ENCODE results near the gene SUGCT. TPM values are rescaled to one million over a fixed set of nuclear protein-coding genes. Genes with fewer than 3 reads are reported as not detected.

Gene SUGCT
- total and polyA plus RNA-seq, 8 donors: 0.73 to 1.9 (median 1.2) TPM

- intact Hi-C loops (cut with DNase I): no loop called here
- H3K27ac ChIP-seq: no peak overlapping the region
- FAIRE-seq (no peak), ATAC-seq (no peak), DNase-seq (no peak)
- TF ChIP-seq CTCF (IDR thresholded peaks at IDR 0.05): no peak
- H3K27me3 ChIP-seq: no peaks in the 10 kb centered on the region
- no peaks in the 10 kb centered on the region for H3K9me3 ChIP-seq
- no peak overlapping the region for H3K4me3 ChIP-seq
- no peaks in the 10 kb centered on the region for H3K4me1 ChIP-seq
- H3K36me3 ChIP-seq: no peaks in the 10 kb centered on the region
- 13 to 41% methylated on average over 1 of the region's 1 CpG for WGBS, 2 donors
Observed at GRCh38 chr7:40879941-40880543, 745.2 kb downstream of the SUGCT start.

- H3K4me1 ChIP-seq: no peaks in the 10 kb centered on the region
- H3K4me3 ChIP-seq: no peak overlapping the region
- no peak for DNase-seq
- H3K27ac ChIP-seq: no peak overlapping the region
- no peaks in the 10 kb centered on the region for H3K9me3 ChIP-seq
- H3K27me3 ChIP-seq: no peaks in the 10 kb centered on the region
- no peak for ATAC-seq
- intact Hi-C loops (cut with DNase I): no loop called here
- no peak for FAIRE-seq
- H3K36me3 ChIP-seq: no peaks in the 10 kb centered on the region
- WGBS, 2 donors: 19 to 62% methylated on average over 1 of the region's 1 CpG
- TF ChIP-seq CTCF (IDR thresholded peaks at IDR 0.05): no peak
Observed at GRCh38 chr7:40880581-40880980, 745.8 kb downstream of the SUGCT start.

DNA sequence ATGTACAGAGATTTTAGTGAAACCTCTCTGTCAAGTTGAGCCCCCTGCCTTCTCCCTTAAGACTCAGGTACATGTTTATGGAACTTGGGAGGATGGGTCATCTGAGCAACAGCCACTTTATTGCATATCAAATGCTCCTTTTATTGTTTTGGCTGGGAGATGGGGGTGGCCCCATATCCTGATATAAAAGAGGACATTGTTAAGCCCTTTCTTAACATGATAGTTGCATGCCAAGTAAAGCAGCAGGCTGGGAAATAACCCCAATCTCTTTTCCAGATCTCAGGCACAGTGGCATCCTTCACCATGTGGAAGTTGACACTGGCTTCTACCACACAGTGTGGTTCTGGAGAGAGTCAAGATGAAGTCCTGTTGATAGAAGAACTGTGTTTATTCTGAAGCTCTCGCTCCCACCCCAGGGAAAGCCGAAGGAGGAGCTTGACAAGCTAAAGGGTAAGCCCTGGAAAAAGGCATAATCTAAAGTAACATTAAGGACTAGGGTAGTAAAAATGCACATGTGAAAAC, 746.7 kb downstream of the SUGCT start:
- Histone ChIP-seq H3K36me3 (no peaks in the 10 kb centered on the region), H3K4me1 (no peaks in the 10 kb centered on the region), H3K27me3 (no peaks in the 10 kb centered on the region), H3K4me3 (no peak overlapping the region), H3K27ac (no peak overlapping the region), H3K9me3 (no peaks in the 10 kb centered on the region)
- intact Hi-C loops (cut with DNase I): no loop called here
- no peak for FAIRE-seq
- WGBS, 2 donors: 80 to 96% methylated on average over 2 of the region's 2 CpGs
- no peak for TF ChIP-seq CTCF (IDR thresholded peaks at IDR 0.05)
- ATAC-seq: no peak
- no peak for DNase-seq

DNA sequence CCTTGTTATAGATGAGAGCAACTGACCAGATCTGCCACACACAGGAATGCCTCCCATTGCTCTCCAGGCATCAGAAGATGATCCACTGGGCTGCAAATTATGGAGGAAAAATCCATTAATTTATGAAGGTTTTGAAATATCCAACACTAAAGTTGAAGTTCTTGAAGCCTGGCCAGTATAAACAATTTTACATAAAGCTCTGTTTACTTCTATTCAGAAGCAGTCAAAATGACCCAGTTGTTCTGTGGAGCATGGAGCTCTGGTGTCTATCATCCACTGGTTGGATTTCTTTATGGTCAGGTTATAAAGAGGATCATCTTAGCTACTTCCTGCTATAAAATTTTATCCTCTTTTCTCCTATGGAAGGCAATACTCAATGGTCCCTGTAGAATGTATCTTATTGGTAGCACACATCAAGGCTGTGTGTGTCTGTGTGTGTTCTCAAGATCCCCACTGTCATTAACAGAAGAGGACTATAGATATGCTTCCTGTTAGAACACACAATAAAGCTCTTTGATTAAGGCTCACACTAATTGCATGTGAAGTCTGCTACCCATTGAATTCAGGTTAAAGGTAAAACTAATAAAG, 747.4 kb downstream of the SUGCT start:
- Histone ChIP-seq H3K4me1 (no peaks in the 10 kb centered on the region), H3K4me3 (no peak overlapping the region), H3K27me3 (no peaks in the 10 kb centered on the region), H3K9me3 (no peaks in the 10 kb centered on the region), H3K36me3 (no peaks in the 10 kb centered on the region), H3K27ac (no peak overlapping the region)
- intact Hi-C loops (cut with DNase I): no loop called here
- ATAC-seq (no peak), DNase-seq (no peak), FAIRE-seq (no peak)
- TF ChIP-seq CTCF (IDR thresholded peaks at IDR 0.05): no peak

- Histone ChIP-seq H3K4me3 (no peak overlapping the region), H3K9me3 (no peaks in the 10 kb centered on the region), H3K36me3 (no peaks in the 10 kb centered on the region), H3K4me1 (no peaks in the 10 kb centered on the region), H3K27ac (no peak overlapping the region), H3K27me3 (no peaks in the 10 kb centered on the region)
- FAIRE-seq: no peak
- intact Hi-C loops (cut with DNase I): no loop called here
- DNase-seq: no peak
- ATAC-seq: no peak
- no peak for TF ChIP-seq CTCF (IDR thresholded peaks at IDR 0.05)
Observed at GRCh38 chr7:40883826-40884225, 749.0 kb downstream of the SUGCT start.
